NT2/D1 (cell line): ENCODE data around the gene CYP3A5.

Experiments
- DNase-seq: peaks from one replicate; pipeline ENCODE4 v3.0.0-alpha.2; 2011; ENCODE audit warnings: low read depth, low spot score
- H3K27me3 ChIP-seq: 2 replicates; pipeline ENCODE4 v1.6.0; 2011; ENCODE audit warnings: mild to moderate bottlenecking; ENCODE audit not compliant: insufficient read length, insufficient read depth
- H3K36me3 ChIP-seq: 2 replicates; pipeline ENCODE4 v1.6.1; 2011; ENCODE audit warnings: mild to moderate bottlenecking, low read length, mixed read lengths; ENCODE audit not compliant: insufficient read depth, insufficient read length
- H3K4me1 ChIP-seq: 2 replicates; pipeline ENCODE4 v1.5.1; 2011; ENCODE audit not compliant: insufficient read depth, insufficient read length
- H3K4me3 ChIP-seq: 2 replicates; pipeline ENCODE4 v1.5.1; 2011; ENCODE audit warnings: low read depth; ENCODE audit not compliant: insufficient read length
- H3K9ac ChIP-seq: 2 replicates; pipeline ENCODE4 v1.6.0; 2011; ENCODE audit warnings: low read depth; ENCODE audit not compliant: insufficient read length
- H3K9me3 ChIP-seq: 2 replicates; pipeline ENCODE4 v1.5.1; 2011; ENCODE audit warnings: mild to moderate bottlenecking, low read length; ENCODE audit not compliant: insufficient read depth
- SUZ12 ChIP-seq: IDR thresholded peaks from 2 replicates; pipeline ENCODE4 v1.6.1; 2011; ENCODE audit not compliant: insufficient read length, insufficient read depth; ENCODE audit errors: extremely low read depth
- YY1 ChIP-seq: IDR thresholded peaks from 2 replicates; pipeline ENCODE4 v1.6.1; 2011; ENCODE audit not compliant: insufficient read length, insufficient read depth
- ZNF274 ChIP-seq: IDR thresholded peaks from 2 replicates; pipeline ENCODE4 v1.6.1; 2011; ENCODE audit warnings: mild to moderate bottlenecking, low read depth, low read length

The CYP3A5 gene

DNA sequence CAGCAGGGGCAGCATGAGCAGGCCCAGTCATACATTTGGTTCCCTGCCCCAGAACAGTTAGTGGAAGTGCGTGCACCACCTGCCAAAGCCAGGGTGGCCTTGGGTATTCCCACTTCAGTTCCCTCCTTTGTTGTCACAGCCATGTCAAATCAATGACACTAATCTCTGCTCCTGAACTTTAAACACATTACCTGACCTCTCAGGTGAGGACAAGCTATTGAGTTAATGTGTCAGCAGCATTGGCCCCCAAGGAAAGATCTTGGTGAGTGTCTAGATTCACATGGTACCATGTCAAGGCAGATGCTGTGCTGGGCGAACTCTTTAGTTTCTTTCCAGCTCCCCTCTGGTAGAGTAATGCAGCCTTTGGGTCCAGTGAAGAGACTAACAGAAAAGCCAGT, 2.1 kb downstream of the CYP3A5 start:
- Histone ChIP-seq H3K4me3 (no peak overlapping the region), H3K9ac (no peak overlapping the region), H3K4me1 (no peaks in the 10 kb centered on the region), H3K9me3 (no peaks in the 10 kb centered on the region), H3K36me3 (no peaks in the 10 kb centered on the region), H3K27me3 (no peaks in the 10 kb centered on the region)
- TF ChIP-seq ZNF274 (no peak), SUZ12 (no peak), YY1 (no peak)
- no peak for DNase-seq

DNA sequence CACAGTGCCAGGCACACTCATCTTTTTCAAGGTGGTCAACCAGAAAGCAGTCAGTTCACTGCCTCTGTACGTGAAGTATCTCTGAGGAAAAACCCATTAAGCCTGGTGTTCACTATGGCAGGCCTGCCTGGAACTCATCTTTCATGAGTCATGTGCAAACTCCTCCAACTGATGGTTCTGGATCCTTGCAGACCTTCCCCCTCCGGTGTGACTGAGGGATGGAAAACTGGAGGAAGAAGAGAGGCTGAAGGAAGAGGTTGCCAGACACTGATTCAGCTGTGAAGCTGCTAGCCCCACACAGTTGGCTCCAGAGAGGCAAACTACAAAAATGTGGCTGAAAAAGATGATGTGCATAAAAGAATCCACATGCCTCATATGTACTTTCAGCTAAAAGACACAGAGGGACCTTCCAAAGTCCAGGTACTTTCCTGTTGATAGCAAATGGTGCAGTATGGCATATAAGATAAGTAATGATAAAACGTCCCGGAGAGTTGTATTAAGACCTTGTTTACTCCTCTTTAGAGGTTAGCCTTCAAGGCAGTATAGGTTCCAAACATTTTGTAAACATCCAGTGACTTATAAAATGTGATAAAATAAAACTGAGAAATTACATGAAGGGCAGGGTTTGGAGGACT, 2.7 kb downstream of the CYP3A5 start:
- DNase-seq, result no peak
- no peak overlapping the region for H3K4me3 ChIP-seq
- no peaks in the 10 kb centered on the region for H3K9me3 ChIP-seq
- no peaks in the 10 kb centered on the region for H3K36me3 ChIP-seq
- TF ChIP-seq SUZ12, result no peak
- TF ChIP-seq YY1, result no peak
- TF ChIP-seq ZNF274, result no peak
- no peaks in the 10 kb centered on the region for H3K27me3 ChIP-seq
- no peak overlapping the region for H3K9ac ChIP-seq
- no peaks in the 10 kb centered on the region for H3K4me1 ChIP-seq

DNA sequence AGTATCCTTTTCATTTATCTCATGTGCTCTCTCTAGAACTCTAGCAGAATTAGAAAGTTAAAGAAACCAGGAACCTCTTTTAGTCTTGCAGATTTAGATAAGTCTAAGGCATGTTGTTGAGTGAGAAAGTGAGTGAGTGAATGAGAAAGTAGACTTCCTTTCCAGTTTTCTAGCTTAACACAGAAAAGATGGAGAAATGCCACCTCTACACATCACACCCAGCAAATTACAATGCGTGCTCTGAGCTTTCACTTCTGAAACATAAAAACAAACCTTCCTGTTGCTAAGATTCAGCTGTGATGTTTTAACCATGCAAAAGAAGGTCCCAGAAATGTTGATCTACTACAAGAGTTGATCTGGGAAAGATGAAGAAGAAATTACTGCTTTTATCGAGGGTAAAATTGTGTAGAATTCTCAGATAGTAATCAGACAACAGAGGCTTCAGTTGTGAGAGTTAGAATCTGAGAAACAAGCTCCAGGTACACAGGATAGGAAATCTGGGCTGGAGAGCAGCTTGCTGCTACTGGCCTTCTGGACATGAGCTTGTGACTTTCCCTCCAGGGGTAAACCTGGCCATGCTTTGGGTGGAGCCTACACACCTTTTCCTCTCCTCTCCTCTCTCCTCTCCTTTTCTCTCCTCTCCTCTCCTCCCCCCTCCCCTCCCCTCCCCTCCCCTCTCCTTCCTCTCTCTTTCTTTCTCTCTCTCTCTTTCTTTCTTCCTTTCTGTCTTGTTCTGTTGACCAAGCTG, 4.6 kb downstream of the CYP3A5 start:
- no peak for TF ChIP-seq YY1
- TF ChIP-seq SUZ12, result no peak
- no peak for TF ChIP-seq ZNF274
- Histone ChIP-seq H3K4me3 (no peak overlapping the region), H3K27me3 (no peaks in the 10 kb centered on the region), H3K4me1 (no peaks in the 10 kb centered on the region), H3K9ac (no peak overlapping the region), H3K36me3 (no peaks in the 10 kb centered on the region), H3K9me3 (no peaks in the 10 kb centered on the region)
- DNase-seq, result no peak

DNA sequence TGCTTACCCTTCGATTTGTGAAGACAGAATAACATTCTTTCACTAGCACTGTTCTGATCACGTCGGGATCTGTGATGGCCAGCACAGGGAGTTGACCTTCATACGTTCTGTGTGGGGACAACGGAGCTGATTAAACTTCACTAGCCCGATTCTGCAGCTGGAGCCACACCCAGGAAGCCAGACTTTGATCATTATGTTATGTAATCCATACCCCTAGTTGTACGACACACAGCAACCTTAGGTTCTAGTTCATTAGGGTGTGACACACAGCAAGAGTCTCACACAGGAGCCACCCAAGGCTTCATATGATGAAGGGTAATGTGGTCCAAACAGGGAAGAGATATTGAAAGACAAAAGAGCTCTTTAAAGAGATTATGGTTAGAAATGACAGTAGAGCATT, 7.2 kb downstream of the CYP3A5 start:
- Histone ChIP-seq H3K27me3 (no peaks in the 10 kb centered on the region), H3K4me1 (no peaks in the 10 kb centered on the region), H3K9me3 (no peaks in the 10 kb centered on the region), H3K9ac (no peak overlapping the region), H3K4me3 (no peak overlapping the region), H3K36me3 (no peaks in the 10 kb centered on the region)
- TF ChIP-seq ZNF274 (no peak), SUZ12 (no peak), YY1 (no peak)
- DNase-seq, result no peak

DNA sequence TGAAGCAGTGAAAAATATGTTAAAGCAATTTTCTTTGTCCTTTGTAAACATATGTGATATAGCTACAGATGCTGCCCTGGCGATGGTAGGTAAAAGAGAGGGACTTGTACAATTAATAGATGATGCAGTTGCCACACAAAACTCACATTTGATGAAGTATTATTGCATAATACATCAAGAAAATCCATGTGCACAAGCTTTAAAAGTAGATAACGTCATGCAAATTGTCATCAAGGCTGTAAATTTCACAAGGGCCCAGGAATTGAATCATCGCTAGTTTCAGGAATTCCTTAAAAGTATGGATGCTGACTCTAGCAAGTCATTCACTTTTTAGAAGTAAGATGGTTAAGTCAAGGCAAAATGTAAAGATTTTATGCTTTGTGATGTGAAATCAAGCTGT, 10.0 kb downstream of the CYP3A5 start:
- H3K27me3 ChIP-seq, result no peaks in the 10 kb centered on the region
- DNase-seq, result no peak
- no peaks in the 10 kb centered on the region for H3K36me3 ChIP-seq
- TF ChIP-seq YY1 (no peak), ZNF274 (no peak), SUZ12 (no peak)
- no peak overlapping the region for H3K4me3 ChIP-seq
- no peaks in the 10 kb centered on the region for H3K4me1 ChIP-seq
- H3K9ac ChIP-seq, result no peak overlapping the region
- H3K9me3 ChIP-seq, result no peaks in the 10 kb centered on the region

DNA sequence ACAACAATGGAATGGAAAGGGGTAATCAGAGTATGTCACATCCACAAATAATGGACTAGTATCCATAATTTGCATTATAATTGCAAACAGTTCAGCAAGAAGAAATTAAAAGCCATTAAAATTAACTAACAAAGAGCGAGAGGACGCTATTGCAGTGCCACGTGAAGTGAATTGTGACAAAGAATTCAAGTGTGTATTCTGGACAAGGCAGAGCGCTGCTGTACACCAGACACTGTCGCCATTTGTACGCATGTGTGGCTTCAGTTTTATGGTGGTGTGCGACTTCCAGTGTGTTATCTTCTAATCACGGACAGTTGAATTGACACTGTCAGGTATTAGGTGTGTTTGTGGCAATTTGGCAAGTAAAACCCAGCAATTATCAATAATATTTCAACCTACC, 11.3 kb downstream of the CYP3A5 start:
- H3K4me1 ChIP-seq, result no peaks in the 10 kb centered on the region
- no peak for TF ChIP-seq SUZ12
- TF ChIP-seq ZNF274, result no peak
- TF ChIP-seq YY1, result no peak
- H3K9me3 ChIP-seq, result no peaks in the 10 kb centered on the region
- H3K27me3 ChIP-seq, result no peaks in the 10 kb centered on the region
- no peaks in the 10 kb centered on the region for H3K36me3 ChIP-seq
- DNase-seq, result no peak
- H3K4me3 ChIP-seq, result no peak overlapping the region
- no peak overlapping the region for H3K9ac ChIP-seq

DNA sequence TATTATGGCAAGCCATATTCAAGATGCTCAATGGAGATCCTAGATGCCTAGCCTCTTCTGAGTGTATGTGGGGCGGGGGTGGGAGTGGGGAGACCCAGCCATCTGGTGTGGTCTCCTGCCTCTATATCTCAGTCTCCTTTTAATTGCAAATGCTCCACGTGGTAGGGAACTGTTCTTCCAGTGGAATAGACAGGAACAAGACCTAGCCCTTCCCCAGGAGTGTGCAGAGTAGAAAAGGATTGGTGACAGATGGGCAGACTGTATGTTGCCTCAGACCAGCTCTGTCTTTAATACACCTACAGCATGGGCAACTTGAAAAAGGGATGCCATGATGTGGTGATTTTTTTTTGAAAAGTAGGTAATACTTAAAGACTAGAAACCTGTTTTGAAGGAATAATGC, 12.6 kb downstream of the CYP3A5 start:
- no peak for TF ChIP-seq SUZ12
- no peak for TF ChIP-seq YY1
- no peaks in the 10 kb centered on the region for H3K9me3 ChIP-seq
- no peaks in the 10 kb centered on the region for H3K36me3 ChIP-seq
- DNase-seq, result no peak
- H3K9ac ChIP-seq, result no peak overlapping the region
- H3K4me3 ChIP-seq, result no peak overlapping the region
- no peaks in the 10 kb centered on the region for H3K4me1 ChIP-seq
- no peaks in the 10 kb centered on the region for H3K27me3 ChIP-seq
